T-helper 2 cell treated with Interferon-gamma antibody and Interleukin-4, amounts not matched to agents 5 μg/mL and 100 μg/mL, for 36 hours (primary cell): ENCODE data around the gene SMARCD3.

Source experiments
- DNase-seq: peaks from one replicate; pipeline ENCODE4 v3.0.0; 2021; ENCODE audit warnings: low spot score
- H3K27ac Mint-ChIP-seq: one replicate; pipeline ENCODE4 v1.8.0; 2021; ENCODE audit warnings: mild to moderate bottlenecking, mixed read lengths
- H3K27me3 Mint-ChIP-seq: one replicate; pipeline ENCODE4 v1.8.0; 2021; ENCODE audit warnings: low read depth, mixed read lengths
- H3K36me3 Mint-ChIP-seq: one replicate; pipeline ENCODE4 v1.8.0; 2021; ENCODE audit warnings: low read depth, mixed read lengths
- H3K4me1 Mint-ChIP-seq: one replicate; pipeline ENCODE4 v1.8.0; 2021; ENCODE audit warnings: low read depth, mixed read lengths
- H3K4me3 Mint-ChIP-seq: one replicate; pipeline ENCODE4 v1.8.0; 2022; ENCODE audit warnings: mild to moderate bottlenecking, moderate library complexity, mixed read lengths
- H3K9me3 Mint-ChIP-seq: one replicate; pipeline ENCODE4 v1.8.0; 2021; ENCODE audit warnings: mixed read lengths

The SMARCD3 gene

DNA sequence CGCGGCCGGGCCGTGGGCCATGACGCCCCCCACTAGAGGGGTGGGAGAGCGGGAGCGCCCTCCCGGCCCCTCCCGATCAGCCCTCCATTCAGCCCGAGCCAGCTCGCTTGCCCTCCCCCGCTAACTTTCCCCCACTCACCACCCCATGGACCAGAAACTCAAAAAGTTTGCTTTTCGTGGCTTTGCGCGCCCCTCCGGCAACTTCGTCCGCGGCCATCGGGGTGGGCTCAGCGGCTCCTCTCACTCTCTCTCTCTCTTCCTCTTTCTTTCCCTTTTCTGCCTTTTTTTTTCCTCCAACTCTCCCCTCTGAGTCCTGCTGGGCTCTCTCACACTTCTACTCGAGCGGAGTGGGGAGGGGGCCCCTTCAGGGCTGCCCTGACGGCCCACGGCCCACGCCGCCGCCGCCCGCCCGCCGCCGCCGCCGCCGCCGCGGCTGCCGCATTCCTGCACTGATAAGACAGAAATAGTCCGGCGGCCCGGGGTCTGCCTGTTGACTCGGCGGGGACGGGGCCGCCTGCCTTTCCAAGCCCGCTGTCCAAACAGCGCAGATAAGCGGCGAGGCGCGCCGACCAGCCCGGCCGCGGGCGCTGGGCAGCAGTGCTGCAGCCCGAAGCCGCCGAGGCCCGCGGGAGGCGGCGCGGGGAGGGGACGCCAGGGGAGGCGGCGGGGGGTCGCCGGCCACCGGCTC is at the start of gene SMARCD3:
Gene SMARCD3, minus strand, starts transcription at position 349 of the 688 bp plus-strand sequence. Its CDS starts 132 bp downstream, at position 217.
- Mint-ChIP-seq H3K27me3 (peaks cover 70% of the 10 kb centered on the region), H3K4me1 (peaks cover 29% of the 10 kb centered on the region), H3K36me3 (peaks cover 2% of the 10 kb centered on the region), H3K9me3 (no peaks in the 10 kb centered on the region), H3K4me3 (peak within 1 kb of the TSS; percentile 66), H3K27ac (no peak within 1 kb of the TSS)
- no peak for DNase-seq

DNA sequence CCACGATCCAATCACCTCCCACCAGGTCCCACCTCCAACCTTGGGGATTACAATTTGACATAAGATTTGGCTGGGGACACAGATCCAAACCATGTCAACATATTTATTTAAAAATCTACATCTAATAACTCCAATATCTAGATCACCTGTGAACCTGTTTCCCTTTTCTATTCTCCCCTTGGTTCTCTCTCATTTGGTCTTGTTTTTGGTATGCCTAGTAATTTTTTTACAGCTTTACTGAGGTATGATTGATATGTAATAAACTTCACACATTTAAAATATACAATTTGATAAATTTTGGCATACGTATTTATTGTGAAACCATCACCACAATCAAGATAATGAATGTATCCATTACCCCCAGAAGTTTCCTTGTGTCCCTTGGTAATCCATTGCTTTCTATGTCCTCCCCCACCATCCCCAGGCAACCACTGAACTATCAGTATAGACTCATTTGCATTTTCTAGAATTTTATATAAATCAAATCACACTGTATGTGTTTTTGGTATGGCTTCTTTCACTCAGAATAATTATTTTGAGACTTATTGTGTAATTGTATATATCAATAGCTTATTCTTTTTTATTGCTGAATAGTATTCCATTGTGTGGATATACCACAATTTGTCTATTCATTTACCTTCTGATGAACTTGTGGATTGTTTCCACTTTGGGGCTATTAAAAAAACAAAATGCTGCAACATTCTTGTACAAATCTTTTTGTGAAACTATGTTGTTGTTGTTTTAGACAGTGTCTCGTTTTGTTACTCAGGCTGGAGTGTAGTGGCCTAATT is 47.9 kb upstream of the SMARCD3 start:
- no peak overlapping the region for H3K4me3 Mint-ChIP-seq
- no peak overlapping the region for H3K27ac Mint-ChIP-seq
- DNase-seq: no peak
- no peaks in the 10 kb centered on the region for H3K36me3 Mint-ChIP-seq
- no peaks in the 10 kb centered on the region for H3K4me1 Mint-ChIP-seq
- peaks cover 16% of the 10 kb centered on the region for H3K27me3 Mint-ChIP-seq
- peaks cover 3% of the 10 kb centered on the region for H3K9me3 Mint-ChIP-seq

DNA sequence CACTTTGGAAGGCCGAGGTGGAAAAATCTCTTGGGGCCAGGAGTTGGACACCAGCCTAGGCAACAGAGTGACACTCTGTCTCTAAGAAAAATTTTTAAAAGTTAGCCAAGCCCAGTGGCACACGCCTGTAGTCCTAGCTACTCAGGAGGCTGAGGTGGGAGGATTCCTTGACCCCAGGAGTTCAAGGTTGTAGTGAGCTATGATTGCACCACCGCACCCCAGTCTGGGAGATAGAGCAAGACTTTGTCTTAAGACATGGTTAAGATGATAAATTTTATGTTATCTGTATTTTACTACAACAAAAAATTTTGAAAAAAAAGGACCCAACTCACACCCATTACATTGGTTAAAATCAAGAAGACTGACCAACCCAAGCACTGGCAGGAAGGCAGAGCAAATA is 44.4 kb upstream of the SMARCD3 start:
- no peak for DNase-seq
- Mint-ChIP-seq H3K27me3 (peaks cover 9% of the 10 kb centered on the region), H3K9me3 (peaks cover 3% of the 10 kb centered on the region), H3K36me3 (no peaks in the 10 kb centered on the region), H3K4me3 (no peak overlapping the region), H3K4me1 (no peaks in the 10 kb centered on the region), H3K27ac (no peak overlapping the region)

DNA sequence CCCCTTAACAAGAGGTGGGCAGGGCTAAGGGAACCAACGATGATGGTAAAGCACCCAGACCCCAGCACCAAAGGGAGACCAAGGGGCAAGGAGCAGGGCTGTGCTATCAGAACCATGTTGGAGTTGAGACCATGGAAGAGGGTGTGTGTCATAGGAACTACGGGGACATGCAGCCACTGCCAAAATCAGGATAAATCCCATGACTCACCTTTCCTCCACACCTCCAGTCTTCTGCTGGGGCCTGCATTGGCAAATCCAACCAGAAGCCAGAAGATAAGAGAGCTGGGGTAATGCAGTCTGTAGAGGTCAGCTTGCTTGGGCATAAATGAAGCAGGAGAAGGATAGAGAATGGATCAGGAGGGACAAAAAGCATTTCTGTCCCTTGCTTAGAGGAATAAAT is 42.7 kb upstream of the SMARCD3 start:
- H3K27ac Mint-ChIP-seq: no peak overlapping the region
- no peak for DNase-seq
- H3K36me3 Mint-ChIP-seq: no peaks in the 10 kb centered on the region

DNA sequence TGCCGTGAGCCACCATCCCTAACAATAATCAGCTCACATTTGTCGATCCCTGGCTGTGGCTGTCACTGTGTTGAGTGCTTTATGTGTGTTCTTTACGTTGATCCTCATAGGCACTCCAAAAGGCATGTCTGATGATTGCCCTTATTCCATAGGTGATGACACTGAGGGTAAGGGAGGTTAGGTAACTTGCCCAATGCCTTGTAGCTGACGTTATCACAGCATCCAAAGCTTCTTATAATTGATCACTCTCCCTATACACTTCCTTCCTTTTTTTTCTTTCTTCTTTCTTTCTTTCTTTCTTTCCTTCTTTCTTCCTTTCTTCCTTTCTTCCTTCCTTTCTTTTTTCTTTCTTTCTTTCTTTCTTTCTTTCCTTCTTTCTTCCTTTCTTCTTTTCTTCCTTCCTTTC is 41.9 kb upstream of the SMARCD3 start:
- no peak overlapping the region for H3K4me3 Mint-ChIP-seq
- no peak overlapping the region for H3K27ac Mint-ChIP-seq
- DNase-seq: no peak
- no peaks in the 10 kb centered on the region for H3K36me3 Mint-ChIP-seq
- no peaks in the 10 kb centered on the region for H3K9me3 Mint-ChIP-seq
- H3K27me3 Mint-ChIP-seq: peaks cover 9% of the 10 kb centered on the region
- H3K4me1 Mint-ChIP-seq: no peaks in the 10 kb centered on the region

More for the DNA sequence above, 42.7 kb upstream of the SMARCD3 start:
- no peak overlapping the region for H3K4me3 Mint-ChIP-seq
- peaks cover 9% of the 10 kb centered on the region for H3K27me3 Mint-ChIP-seq
- peaks cover under 1% of the 10 kb centered on the region for H3K9me3 Mint-ChIP-seq
- H3K4me1 Mint-ChIP-seq: no peaks in the 10 kb centered on the region

DNA sequence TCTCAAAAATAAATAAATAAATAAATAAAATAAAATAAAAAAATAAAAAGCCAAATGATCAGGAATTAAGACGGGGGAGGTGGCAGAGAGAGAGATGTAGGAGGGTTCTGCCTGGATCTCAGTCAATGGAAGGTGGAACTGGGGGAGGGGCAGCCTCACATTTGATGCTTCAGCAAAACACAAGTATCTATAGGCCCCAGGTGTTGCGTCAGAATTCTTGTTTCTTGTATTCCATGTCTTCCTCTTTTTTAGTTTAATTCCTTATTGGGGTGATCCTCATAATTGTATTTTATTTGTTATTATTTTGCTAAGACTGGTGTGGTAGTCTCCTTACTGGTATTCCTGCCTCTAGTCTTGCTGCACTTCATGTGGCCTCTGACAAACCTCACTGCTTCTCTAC is 41.4 kb upstream of the SMARCD3 start:
- no peaks in the 10 kb centered on the region for H3K9me3 Mint-ChIP-seq
- no peaks in the 10 kb centered on the region for H3K36me3 Mint-ChIP-seq
- H3K27ac Mint-ChIP-seq: no peak overlapping the region

DNA sequence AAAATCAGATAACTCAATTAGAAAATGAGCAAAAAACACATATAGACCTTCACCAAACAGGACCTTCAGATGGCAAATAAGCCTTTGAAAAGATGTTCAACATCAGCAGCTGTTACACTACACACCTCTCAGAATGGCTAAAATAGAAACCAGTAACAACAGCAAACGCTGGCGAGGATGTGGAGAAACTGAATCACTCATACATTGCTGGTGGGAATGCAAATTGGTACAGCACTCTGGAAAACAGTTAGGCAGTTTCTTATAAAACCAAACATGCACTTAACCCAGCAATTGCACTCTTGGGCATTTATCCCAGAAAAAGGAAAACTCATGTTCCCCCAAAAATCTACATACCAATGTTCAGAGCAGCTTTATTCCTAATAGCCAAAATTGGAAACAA is 37.7 kb upstream of the SMARCD3 start:
- no peak overlapping the region for H3K4me3 Mint-ChIP-seq
- H3K27ac Mint-ChIP-seq: no peak overlapping the region
- no peaks in the 10 kb centered on the region for H3K4me1 Mint-ChIP-seq
- DNase-seq: peak; percentile 15
- no peaks in the 10 kb centered on the region for H3K9me3 Mint-ChIP-seq
- peaks cover 15% of the 10 kb centered on the region for H3K27me3 Mint-ChIP-seq
- H3K36me3 Mint-ChIP-seq: no peaks in the 10 kb centered on the region

More for the DNA sequence above, 41.4 kb upstream of the SMARCD3 start:
- Mint-ChIP-seq H3K4me1 (no peaks in the 10 kb centered on the region), H3K4me3 (no peak overlapping the region), H3K27me3 (peaks cover 5% of the 10 kb centered on the region)
- DNase-seq: no peak

DNA sequence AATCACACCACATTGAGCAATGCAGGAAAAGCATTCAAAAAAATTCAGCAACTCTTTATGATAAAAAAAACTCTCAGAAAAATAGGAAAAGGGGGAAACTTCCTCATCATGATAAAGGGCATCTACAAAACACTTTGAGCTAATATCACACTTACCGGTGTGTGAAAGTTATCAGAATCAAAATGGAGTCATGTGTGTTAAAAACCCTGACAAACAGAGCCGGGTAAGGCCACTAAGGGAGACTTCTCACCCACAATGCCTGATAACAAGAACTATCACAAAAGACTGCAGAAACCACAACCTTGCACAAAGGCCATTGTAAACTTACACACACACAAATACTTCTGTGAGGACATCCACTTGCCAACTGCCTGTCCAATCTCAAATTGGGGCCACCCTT is 34.8 kb upstream of the SMARCD3 start:
- H3K36me3 Mint-ChIP-seq: no peaks in the 10 kb centered on the region
- no peak overlapping the region for H3K4me3 Mint-ChIP-seq
- no peak for DNase-seq
- peaks cover 19% of the 10 kb centered on the region for H3K27me3 Mint-ChIP-seq
- H3K4me1 Mint-ChIP-seq: no peaks in the 10 kb centered on the region
- H3K27ac Mint-ChIP-seq: no peak overlapping the region
- H3K9me3 Mint-ChIP-seq: no peaks in the 10 kb centered on the region

DNA sequence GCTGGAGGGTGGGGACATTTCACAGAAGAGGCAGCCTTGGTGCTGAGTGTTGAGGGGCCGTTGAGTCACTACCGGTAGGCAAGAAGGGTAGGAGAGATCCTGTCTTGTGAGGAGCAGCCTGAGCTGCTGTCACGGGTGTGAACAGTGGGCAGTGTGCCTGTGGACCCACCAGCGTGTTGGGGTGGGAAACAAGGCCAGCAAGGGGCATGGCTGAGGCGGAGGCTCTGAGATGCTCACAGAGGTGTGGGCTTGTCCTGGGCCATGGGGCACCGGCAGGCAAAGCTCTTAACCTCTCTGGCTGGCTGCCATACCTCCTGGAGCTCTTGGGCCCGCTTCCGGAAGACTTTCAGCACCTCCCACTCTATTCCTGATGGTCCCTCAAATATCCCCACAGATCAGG is 33.6 kb upstream of the SMARCD3 start:
- no peak overlapping the region for H3K27ac Mint-ChIP-seq

DNA sequence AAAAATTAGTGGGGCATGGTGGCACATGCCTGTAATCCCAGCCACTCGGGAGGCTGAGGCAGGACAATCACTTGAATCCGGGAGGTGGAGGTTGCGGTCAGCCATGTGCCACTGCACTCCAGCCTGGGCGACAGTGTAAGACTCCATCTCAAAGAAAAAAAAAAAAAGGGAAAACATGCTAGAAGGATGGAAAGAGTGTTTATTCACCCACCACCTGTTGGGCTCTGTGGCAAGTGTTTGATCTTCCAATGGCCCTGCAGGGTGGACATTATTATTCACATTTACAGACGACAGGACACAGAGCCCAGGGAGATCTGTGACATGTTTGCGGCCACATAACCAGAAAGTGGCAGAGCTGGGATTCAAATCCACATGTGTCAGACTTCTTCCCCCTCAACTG is 33.2 kb upstream of the SMARCD3 start:
- Mint-ChIP-seq H3K27me3 (peaks cover 19% of the 10 kb centered on the region), H3K27ac (no peak overlapping the region), H3K9me3 (no peaks in the 10 kb centered on the region), H3K4me3 (no peak overlapping the region), H3K36me3 (no peaks in the 10 kb centered on the region), H3K4me1 (peaks cover 5% of the 10 kb centered on the region)
- no peak for DNase-seq

More for the DNA sequence above, 33.6 kb upstream of the SMARCD3 start:
- Mint-ChIP-seq H3K4me3 (no peak overlapping the region), H3K27me3 (peaks cover 19% of the 10 kb centered on the region), H3K4me1 (peaks cover 4% of the 10 kb centered on the region), H3K9me3 (no peaks in the 10 kb centered on the region), H3K36me3 (no peaks in the 10 kb centered on the region)
- DNase-seq: no peak

DNA sequence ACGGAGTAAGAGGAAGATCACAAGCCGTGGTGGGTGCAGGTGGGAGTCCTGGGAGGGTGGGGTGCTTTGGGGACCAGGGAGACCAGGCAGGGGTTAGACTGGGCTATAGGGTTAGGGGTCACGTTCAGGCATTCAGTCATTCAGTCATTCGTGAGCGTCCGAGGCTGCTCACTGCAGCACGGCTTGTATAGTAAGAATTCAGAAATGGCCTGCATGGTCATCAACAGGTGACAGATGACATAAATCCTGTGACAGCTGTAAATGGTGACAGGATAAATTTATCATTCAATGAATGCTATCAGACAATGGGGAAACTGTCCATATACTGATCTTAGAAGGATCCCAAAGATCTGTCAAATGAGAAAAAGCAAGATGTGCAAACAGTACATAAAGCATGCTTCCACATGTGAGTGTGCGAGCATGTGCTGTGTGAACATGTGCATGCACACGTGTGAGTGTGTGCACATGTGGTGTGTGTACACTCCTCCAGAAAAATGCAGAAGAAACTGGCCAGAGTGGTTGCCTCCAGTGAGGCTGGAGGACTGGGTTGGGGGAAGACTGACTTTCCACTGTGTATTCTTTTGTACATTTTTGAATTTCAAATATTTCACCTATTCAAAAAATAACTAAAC is 32.0 kb upstream of the SMARCD3 start:
- Mint-ChIP-seq H3K36me3 (no peaks in the 10 kb centered on the region), H3K9me3 (no peaks in the 10 kb centered on the region), H3K4me3 (no peak overlapping the region), H3K27me3 (peaks cover 19% of the 10 kb centered on the region), H3K4me1 (peaks cover 5% of the 10 kb centered on the region), H3K27ac (no peak overlapping the region)
- DNase-seq: no peak

DNA sequence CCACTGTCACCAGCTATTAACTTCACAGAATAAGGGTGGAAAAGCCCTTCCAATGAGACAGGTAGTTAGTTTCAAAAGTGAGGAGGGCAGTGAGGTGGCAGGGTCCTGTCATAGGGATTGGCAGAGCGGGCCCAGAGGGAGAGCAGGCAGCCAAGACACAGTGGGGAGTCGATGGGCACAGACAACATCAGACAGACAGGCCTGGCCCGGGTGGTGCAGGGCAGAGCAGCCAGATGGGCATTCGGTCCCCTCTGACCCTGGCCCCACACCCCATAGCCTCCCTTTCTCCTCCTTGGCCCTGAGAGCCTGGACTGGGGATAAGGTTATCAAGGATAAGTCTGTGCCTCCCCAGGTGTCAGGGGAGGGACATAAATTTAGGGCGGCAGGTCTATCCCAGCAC is 31.4 kb upstream of the SMARCD3 start:
- Mint-ChIP-seq H3K27ac (no peak overlapping the region), H3K36me3 (no peaks in the 10 kb centered on the region), H3K4me1 (peaks cover 5% of the 10 kb centered on the region), H3K27me3 (peaks cover 19% of the 10 kb centered on the region), H3K9me3 (no peaks in the 10 kb centered on the region), H3K4me3 (no peak overlapping the region)
- no peak for DNase-seq

DNA sequence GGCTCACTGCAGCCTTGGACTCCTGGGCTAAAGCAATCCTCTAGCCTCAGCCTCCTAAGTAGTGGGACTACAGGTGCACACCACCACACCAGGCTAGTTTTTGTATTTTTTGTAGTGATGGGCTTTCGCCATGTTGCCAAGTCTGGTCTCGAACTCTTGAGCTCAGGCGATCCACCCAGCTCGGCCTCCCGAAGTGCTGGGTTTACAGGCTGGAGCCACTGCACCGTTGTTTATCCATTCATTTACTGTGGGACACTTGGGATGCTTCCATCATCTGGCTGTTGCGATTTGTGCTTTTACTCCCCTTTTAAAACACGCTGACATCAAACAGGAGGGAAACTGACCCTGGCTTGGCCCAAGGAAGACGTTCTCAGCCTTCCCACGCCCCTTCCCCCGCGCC is 30.5 kb upstream of the SMARCD3 start:
- Mint-ChIP-seq H3K27ac (no peak overlapping the region), H3K36me3 (no peaks in the 10 kb centered on the region), H3K4me3 (no peak overlapping the region), H3K9me3 (no peaks in the 10 kb centered on the region), H3K27me3 (peaks cover 16% of the 10 kb centered on the region), H3K4me1 (peaks cover 5% of the 10 kb centered on the region)
- no peak for DNase-seq

DNA sequence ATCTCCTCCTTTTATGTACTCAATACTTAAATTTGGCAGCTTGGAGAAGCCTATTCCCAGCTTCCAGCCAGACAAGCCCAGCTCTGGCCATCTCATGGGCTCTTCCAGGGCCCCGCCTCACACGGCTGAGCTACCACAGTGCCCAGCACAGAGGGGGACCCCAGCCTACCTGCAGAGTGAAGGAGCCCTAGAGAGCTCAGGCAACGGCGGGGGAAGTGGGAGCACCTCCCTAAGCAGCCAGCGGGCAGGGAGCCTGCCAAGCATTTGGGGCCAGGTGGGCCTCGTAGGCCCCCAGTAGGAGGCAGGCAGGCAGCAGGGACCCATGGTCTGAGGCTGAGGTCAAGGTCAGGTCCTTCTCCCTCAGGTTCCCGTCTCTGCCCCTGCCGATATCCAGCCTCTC is 29.1 kb upstream of the SMARCD3 start:
- DNase-seq: no peak
- Mint-ChIP-seq H3K4me3 (peak overlapping the region; percentile 74), H3K4me1 (peaks cover 5% of the 10 kb centered on the region), H3K27ac (no peak overlapping the region), H3K27me3 (peaks cover 11% of the 10 kb centered on the region), H3K9me3 (no peaks in the 10 kb centered on the region), H3K36me3 (no peaks in the 10 kb centered on the region)
